ENCODE measurements around the gene CDX2. TPM values are rescaled to one million over a fixed set of nuclear protein-coding genes. Genes with fewer than 3 reads are reported as not detected.

CDX2 gene
- total RNA-seq, 1 donor from 2014 or later = 0.17 TPM

GRCh38 chr13:27918041-27918917 lies 50.8 kb downstream of the CDX2 start:
- peak; percentile 32 for DNase-seq (ENCODE audit: low spot score)

GRCh38 chr13:27917121-27917947 lies 51.8 kb downstream of the CDX2 start:
- no peak for DNase-seq (ENCODE audit: low spot score)

- no peak for DNase-seq (ENCODE audit: low spot score)
These were observed 53.6 kb downstream of the CDX2 start for GRCh38 chr13:27915301-27916207.

GRCh38 chr13:27913160-27913559 lies 56.0 kb downstream of the CDX2 start:
- no peak for DNase-seq (ENCODE audit: low spot score)

DNA sequence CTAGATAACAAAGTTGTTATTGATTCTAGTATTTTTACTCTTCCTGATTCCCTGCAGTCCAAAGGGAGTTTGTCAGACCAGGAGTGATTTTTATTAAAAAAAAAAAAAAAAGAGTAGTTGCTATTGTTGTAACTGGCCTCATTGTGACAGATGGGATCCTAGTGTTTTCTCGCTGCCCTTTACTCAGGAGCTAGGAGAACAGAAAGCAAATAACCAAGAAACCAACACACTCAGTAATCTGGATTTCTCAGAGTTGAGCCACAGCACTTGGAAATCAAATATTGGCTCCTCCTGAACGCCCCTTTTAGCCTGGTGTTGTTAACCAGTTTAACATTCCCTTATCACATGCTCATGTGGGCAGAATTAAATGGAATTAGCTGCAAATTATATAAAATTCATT lies 57.6 kb downstream of the CDX2 start:
- no peak for DNase-seq (ENCODE audit: low spot score)

Other genes with a start within 250 kb of the CDX2 start
- gene GSX1, start 176.8 kb downstream of the CDX2 start, total RNA-seq = not detected
- gene PDX1, start 49.3 kb downstream of the CDX2 start, total RNA-seq = 18.4 TPM
- not detected for gene URAD, start 19.4 kb upstream of the CDX2 start, total RNA-seq
- 0.60 TPM for gene FLT3, start 131.3 kb upstream of the CDX2 start, total RNA-seq
- 36.1 TPM for gene PAN3, start 169.2 kb upstream of the CDX2 start, total RNA-seq